IMR-90 (cell line): ENCODE results near the gene TMEM54. TPM values are rescaled to one million over a fixed set of nuclear protein-coding genes. Genes with fewer than 3 reads are reported as not detected.

ENCODE experiments used
- ATAC-seq: fragments of 200-7000 bp; cut with Tn5 transposase; 2 replicates; pipeline ENCODE4 v1.9.1; 2020; ENCODE audit warnings: low read depth, mild to moderate bottlenecking, moderate library complexity
- BruUV-seq: library from RNA; stranded (reverse); fragments of 400-500 nt; replicated peaks from 2 replicates; lab custom pipeline; 2021; lab: Mats Ljungman, UMichigan
- CTCF ChIA-PET: fragments of 300-600 bp; formaldehyde crosslinking; extraction: SDS; loops from one replicate; lab custom pipeline; 2021; ENCODE audit warnings: antibody characterized with exemption; lab: Yijun Ruan, JAX
- POLR2A ChIA-PET: fragments of 300-600 bp; sonication (Branson Sonifier 250); formaldehyde crosslinking; loops from one replicate; lab custom pipeline; 2022; ENCODE audit warnings: antibody characterized with exemption; ENCODE audit not compliant: unreplicated experiment; lab: Charles Lee
- DNase-seq: peaks from one replicate; pipeline ENCODE4 v3.0.0; 2013
- H2AFZ ChIP-seq: replicated peaks from 2 replicates; pipeline ENCODE3; 2013; ENCODE audit warnings: low read length, mild to moderate bottlenecking; ENCODE audit not compliant: poor library complexity
- H2AK5ac ChIP-seq: 2 replicates; pipeline ENCODE4 v1.6.1; 2013; ENCODE audit warnings: low read depth, low read length, inconsistent platforms
- H2AK9ac ChIP-seq: replicated peaks from 2 replicates; pipeline ENCODE3; 2013; ENCODE audit warnings: mild to moderate bottlenecking, low read depth, low read length, moderate library complexity; ENCODE audit not compliant: poor library complexity
- H2BK120ac ChIP-seq: 2 replicates; pipeline ENCODE4 v1.6.1; 2013; ENCODE audit warnings: low read depth, low read length, inconsistent platforms
- H2BK15ac ChIP-seq: 3 replicates; pipeline ENCODE4 v1.6.1; 2013; ENCODE audit warnings: low read depth, low read length, inconsistent platforms
- H2BK20ac ChIP-seq: 2 replicates; pipeline ENCODE4 v1.6.1; 2013; ENCODE audit warnings: low read depth, mild to moderate bottlenecking, inconsistent platforms, low read length, moderate library complexity
- H2BK5ac ChIP-seq: 2 replicates; pipeline ENCODE4 v1.6.1; 2013; ENCODE audit warnings: mild to moderate bottlenecking, low read depth, low read length, inconsistent platforms; ENCODE audit not compliant: poor library complexity, severe bottlenecking
- H3K14ac ChIP-seq: replicated peaks from 2 replicates; pipeline ENCODE4 v1.6.1; 2013; ENCODE audit warnings: low read depth, low read length, inconsistent platforms
- H3K18ac ChIP-seq: 2 replicates; pipeline ENCODE4 v1.6.1; 2013; ENCODE audit warnings: low read depth, low read length, control low read depth
- H3K23ac ChIP-seq: 2 replicates; pipeline ENCODE4 v1.6.1; 2013; ENCODE audit warnings: low read depth, low read length, inconsistent platforms
- H3K27ac ChIP-seq: 2 replicates; pipeline ENCODE4 v1.5.1; 2013; ENCODE audit warnings: mild to moderate bottlenecking, control low read depth, low read length; ENCODE audit not compliant: insufficient read depth
- H3K27me3 ChIP-seq: 2 replicates; pipeline ENCODE4 v1.6.1; 2013; ENCODE audit warnings: low read length; ENCODE audit not compliant: control insufficient read depth, insufficient read depth
- H3K36me3 ChIP-seq: 2 replicates; pipeline ENCODE4 v1.6.1; 2013; ENCODE audit warnings: low read length, mixed read lengths; ENCODE audit not compliant: control insufficient read depth, insufficient read depth
- H3K4ac ChIP-seq: 2 replicates; pipeline ENCODE4 v1.6.1; 2013; ENCODE audit warnings: low read depth, low read length, inconsistent platforms
- H3K4me1 ChIP-seq: 2 replicates; pipeline ENCODE4 v1.6.1; 2013; ENCODE audit warnings: low read length, mixed read lengths; ENCODE audit not compliant: control insufficient read depth, insufficient read depth
- H3K4me2 ChIP-seq: 2 replicates; pipeline ENCODE4 v1.6.1; 2013; ENCODE audit warnings: low read depth, mild to moderate bottlenecking, control low read depth, low read length, moderate library complexity
- H3K4me3 ChIP-seq: 2 replicates; pipeline ENCODE4 v1.5.1; 2013; ENCODE audit warnings: low read depth, mild to moderate bottlenecking, control low read depth, low read length, moderate library complexity; ENCODE audit not compliant: insufficient read depth
- H3K56ac ChIP-seq: 2 replicates; pipeline ENCODE4 v1.6.1; 2013; ENCODE audit warnings: low read length, inconsistent platforms; ENCODE audit not compliant: insufficient read depth; ENCODE audit errors: extremely low read depth
- H3K79me1 ChIP-seq, 2 experiments: 2 replicates each; pipeline ENCODE4 v1.6.1; 2013; ENCODE audit warnings: low read length in 2 of 2, inconsistent platforms in 1 of 2, low read depth in 1 of 2
- H3K9ac ChIP-seq: 2 replicates; pipeline ENCODE4 v1.6.1; 2013; ENCODE audit warnings: low read depth, low read length, control low read depth
- H3K9me1 ChIP-seq: 2 replicates; pipeline ENCODE4 v1.6.1; 2013; ENCODE audit warnings: low read length, inconsistent platforms; ENCODE audit not compliant: insufficient read depth
- H3K9me3 ChIP-seq: 2 replicates; pipeline ENCODE4 v1.6.1; 2013; ENCODE audit warnings: low read length; ENCODE audit not compliant: control insufficient read depth, insufficient read depth
- H4K20me1 ChIP-seq: 2 replicates; pipeline ENCODE4 v1.6.1; 2013; ENCODE audit warnings: low read length, inconsistent platforms; ENCODE audit not compliant: insufficient read depth
- H4K5ac ChIP-seq: 2 replicates; pipeline ENCODE4 v1.6.1; 2013; ENCODE audit warnings: mild to moderate bottlenecking, low read depth, low read length, control low read depth
- H4K8ac ChIP-seq, 2 experiments: 2 replicates each; pipeline ENCODE4 v1.6.1; 2013; ENCODE audit warnings: low read depth in 2 of 2, low read length in 2 of 2, control low read depth in 1 of 2, inconsistent platforms in 1 of 2
- H4K91ac ChIP-seq: 2 replicates; pipeline ENCODE4 v1.6.1; 2013; ENCODE audit warnings: low read depth, low read length, inconsistent platforms; ENCODE audit not compliant: insufficient read depth
- MAZ ChIP-seq: IDR thresholded peaks from 2 replicates; pipeline ENCODE4 v1.6.1; 2012; ENCODE audit warnings: low read depth, mild to moderate bottlenecking, low read length, improper control_type of control experiment, moderate library complexity, borderline replicate concordance
- POLR2A ChIP-seq: IDR thresholded peaks from 2 replicates; pipeline ENCODE4 v1.6.1; 2012; ENCODE audit warnings: mild to moderate bottlenecking, low read depth, low read length
- RAD21 ChIP-seq: IDR thresholded peaks from 2 replicates; pipeline ENCODE4 v1.6.1; 2012; ENCODE audit warnings: low read length, improper control_type of control experiment
- WGBS, 2 experiments: methylation state at CpG; one replicate each; pipeline versions ENCODE4 v1.1.5 to v1.1.7; 2013; ENCODE audit warnings: missing lambda C conversion rate in 2 of 2; ENCODE audit not compliant: insufficient read length in 1 of 2; ENCODE audit errors: extremely low coverage in 2 of 2; 5-methylcytosine and 5-hydroxymethylcytosine counted together
- dilution Hi-C: fragments of 300-500 bp; cut with HindIII; formaldehyde crosslinking; loops from one replicate; pipeline ENCODE4 v1.14.3; 2018; ENCODE audit warnings: low sequenced_read_pairs; ENCODE audit not compliant: unreplicated experiment
- in situ Hi-C: fragments of 300-500 bp; cut with MboI; formaldehyde crosslinking; loops from 3 replicates; pipeline ENCODE4 v1.14.3; 2019; ENCODE audit warnings: low sequenced_read_pairs, inconsistent platforms, mixed read lengths
- intact Hi-C: fragments of 100-400 bp; cut with micrococcal nuclease; formaldehyde crosslinking; loops from 2 replicates; pipeline ENCODE4 v1.10.0; 2022
- polyA plus RNA-seq, 3 experiments: library from polyadenylated mRNA; depleted of rRNA; stranded (reverse); fragments of >200 nt; gene quantifications; 2 replicates each; pipeline ENCODE4 v1.2.3, GENCODE V29; 2012; ENCODE audit warnings: low replicate concordance in 1 of 3
- total RNA-seq: library from RNA; depleted of rRNA; stranded (reverse); fragments of >200 nt; gene quantifications from 2 replicates; pipeline ENCODE4 v1.2.3, GENCODE V29; 2012
- TF ChIP-seq, protein P1 (sequence below): conservative IDR thresholded peaks from 2 replicates; pipeline ENCODE4 v1.5.1; 2012; ENCODE audit warnings: mild to moderate bottlenecking, low read depth, low read length, improper control_type of control experiment

Gene TMEM54
- total and polyA plus RNA-seq, 2 of the 4 experiments (the other 2 are of a cell fraction), result 25.5 to 75.2 TPM

DNA sequence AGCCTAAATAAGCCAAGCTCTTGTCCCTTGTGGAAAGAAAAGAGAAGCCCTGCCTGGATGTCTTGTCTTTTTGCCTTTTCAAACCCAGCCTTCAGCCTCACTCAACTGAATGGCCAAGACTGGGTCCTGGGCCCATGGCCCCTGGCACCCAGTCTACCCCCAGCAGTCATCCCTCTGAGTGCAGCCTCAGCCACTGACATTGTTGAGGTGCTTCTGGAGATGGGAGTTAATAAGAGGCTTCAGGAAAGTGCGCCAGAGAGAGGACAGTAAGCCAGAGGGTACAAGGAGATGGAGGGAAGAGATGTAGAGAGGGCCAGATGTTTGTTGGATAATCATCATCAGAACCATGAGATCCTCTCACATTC is 37.3 kb downstream of the TMEM54 start:
- H3K4ac ChIP-seq, result no peak overlapping the region
- ChIA-PET CTCF (no interaction called here), POLR2A (no interaction called here)
- H3K9me1 ChIP-seq, result peaks cover 11% of the 10 kb centered on the region; the same call in 1 of the 2 replicates
- no peak overlapping the region for H3K4me3 ChIP-seq
- ATAC-seq, result no peak
- intact Hi-C loops (no loop called here), in situ Hi-C loops (no loop called here), dilution Hi-C loops (no loop called here)
- no peak overlapping the region for H3K14ac ChIP-seq
- no TSS peak for BruUV-seq
- H2BK5ac ChIP-seq, result no peak overlapping the region
- no peak overlapping the region for H3K56ac ChIP-seq
- TF ChIP-seq POLR2A (no peak), MAZ (no peak), RAD21 (no peak)
- TF ChIP-seq, protein P1, sequence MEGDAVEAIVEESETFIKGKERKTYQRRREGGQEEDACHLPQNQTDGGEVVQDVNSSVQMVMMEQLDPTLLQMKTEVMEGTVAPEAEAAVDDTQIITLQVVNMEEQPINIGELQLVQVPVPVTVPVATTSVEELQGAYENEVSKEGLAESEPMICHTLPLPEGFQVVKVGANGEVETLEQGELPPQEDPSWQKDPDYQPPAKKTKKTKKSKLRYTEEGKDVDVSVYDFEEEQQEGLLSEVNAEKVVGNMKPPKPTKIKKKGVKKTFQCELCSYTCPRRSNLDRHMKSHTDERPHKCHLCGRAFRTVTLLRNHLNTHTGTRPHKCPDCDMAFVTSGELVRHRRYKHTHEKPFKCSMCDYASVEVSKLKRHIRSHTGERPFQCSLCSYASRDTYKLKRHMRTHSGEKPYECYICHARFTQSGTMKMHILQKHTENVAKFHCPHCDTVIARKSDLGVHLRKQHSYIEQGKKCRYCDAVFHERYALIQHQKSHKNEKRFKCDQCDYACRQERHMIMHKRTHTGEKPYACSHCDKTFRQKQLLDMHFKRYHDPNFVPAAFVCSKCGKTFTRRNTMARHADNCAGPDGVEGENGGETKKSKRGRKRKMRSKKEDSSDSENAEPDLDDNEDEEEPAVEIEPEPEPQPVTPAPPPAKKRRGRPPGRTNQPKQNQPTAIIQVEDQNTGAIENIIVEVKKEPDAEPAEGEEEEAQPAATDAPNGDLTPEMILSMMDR, result no peak
- H4K8ac ChIP-seq, result no peak overlapping the region
- H3K27me3 ChIP-seq, result no peaks in the 10 kb centered on the region
- H3K4me2 ChIP-seq, result no peak overlapping the region
- H3K27ac ChIP-seq, result no peak overlapping the region
- H2BK120ac ChIP-seq, result no peak overlapping the region
- H4K91ac ChIP-seq, result no peak overlapping the region
- no peaks in the 10 kb centered on the region for H3K9me3 ChIP-seq
- no peak overlapping the region for H3K9ac ChIP-seq
- no peak overlapping the region for H2BK15ac ChIP-seq
- no peak overlapping the region for H3K23ac ChIP-seq
- no peak overlapping the region for H4K5ac ChIP-seq
- no peaks in the 10 kb centered on the region for H4K20me1 ChIP-seq
- H2BK20ac ChIP-seq, result no peak overlapping the region
- no peak overlapping the region for H2AK9ac ChIP-seq
- H3K36me3 ChIP-seq, result peaks cover 19% of the 10 kb centered on the region
- no peak overlapping the region for H2AFZ ChIP-seq
- no CpG with 5 or more reads among the region's 1 CpG for WGBS, 2 experiments
- no peak overlapping the region for H2AK5ac ChIP-seq
- no peak overlapping the region for H3K18ac ChIP-seq
- DNase-seq, result no peak
- H3K4me1 ChIP-seq, result peaks cover 7% of the 10 kb centered on the region
- H3K79me1 ChIP-seq, result no peaks in the 10 kb centered on the region
